Kidney (tissue), 2 donors: ENCODE results near the gene KERA. TPM values are rescaled to one million over a fixed set of nuclear protein-coding genes. Genes with fewer than 3 reads are reported as not detected.

ENCODE experiments used
- polyA plus RNA-seq: library from polyadenylated mRNA; stranded (reverse); fragments of 350-450 nt; fragmentation: Illumina TruSeq; extraction: RNeasy Lipid Tissue Mini Kit (QIAGEN cat#74804); gene quantifications from one replicate; pipeline ENCODE4 v1.2.3, GENCODE V29; 2014; ENCODE audit warnings: low read depth, low replicate concordance; ENCODE audit not compliant: insufficient read depth
- total RNA-seq: library from RNA; stranded (reverse); fragmentation: NEBNext Ultra II Directional; extraction: Animal tissue kit (Norgen Biotek cat#: 25700); gene quantifications from one replicate; pipeline ENCODE4 v1.2.1, GENCODE V29; 2021
- donor health status: DM: yes; HTN: yes; CAD: no.

The KERA gene
- total and polyA plus RNA-seq, 2 donors from 2014 or later = not detected

Other genes starting within 250 kb of the KERA start
- gene CCER1, start 102.8 kb downstream of the KERA start, total RNA-seq = not detected
- gene CCER1, start 102.8 kb downstream of the KERA start, polyA plus RNA-seq = not detected
- not detected for gene EPYC, start 53.1 kb downstream of the KERA start, total RNA-seq
- gene EPYC, start 53.1 kb downstream of the KERA start, polyA plus RNA-seq = not detected
- 185 TPM for gene LUM, start 53.5 kb upstream of the KERA start, total RNA-seq
- gene LUM, start 53.5 kb upstream of the KERA start, polyA plus RNA-seq = 102 TPM
- 317 TPM for gene DCN, start 124.8 kb upstream of the KERA start, total RNA-seq
- 239 TPM for gene DCN, start 124.8 kb upstream of the KERA start, polyA plus RNA-seq